NK-92 (cell line): ENCODE measurements around the gene TGFBRAP1.
"Not testable (repeated sequence)": the region's sequence is repeated elsewhere in the genome, so short reads cannot be mapped to it uniquely, and the experiment has no call there.

Experiments
- DNase-seq: peaks from one replicate; lab custom pipeline; 2025; ENCODE audit not compliant: unreplicated experiment; lab: John Stamatoyannopoulos, UW

TGFBRAP1 gene

DNA sequence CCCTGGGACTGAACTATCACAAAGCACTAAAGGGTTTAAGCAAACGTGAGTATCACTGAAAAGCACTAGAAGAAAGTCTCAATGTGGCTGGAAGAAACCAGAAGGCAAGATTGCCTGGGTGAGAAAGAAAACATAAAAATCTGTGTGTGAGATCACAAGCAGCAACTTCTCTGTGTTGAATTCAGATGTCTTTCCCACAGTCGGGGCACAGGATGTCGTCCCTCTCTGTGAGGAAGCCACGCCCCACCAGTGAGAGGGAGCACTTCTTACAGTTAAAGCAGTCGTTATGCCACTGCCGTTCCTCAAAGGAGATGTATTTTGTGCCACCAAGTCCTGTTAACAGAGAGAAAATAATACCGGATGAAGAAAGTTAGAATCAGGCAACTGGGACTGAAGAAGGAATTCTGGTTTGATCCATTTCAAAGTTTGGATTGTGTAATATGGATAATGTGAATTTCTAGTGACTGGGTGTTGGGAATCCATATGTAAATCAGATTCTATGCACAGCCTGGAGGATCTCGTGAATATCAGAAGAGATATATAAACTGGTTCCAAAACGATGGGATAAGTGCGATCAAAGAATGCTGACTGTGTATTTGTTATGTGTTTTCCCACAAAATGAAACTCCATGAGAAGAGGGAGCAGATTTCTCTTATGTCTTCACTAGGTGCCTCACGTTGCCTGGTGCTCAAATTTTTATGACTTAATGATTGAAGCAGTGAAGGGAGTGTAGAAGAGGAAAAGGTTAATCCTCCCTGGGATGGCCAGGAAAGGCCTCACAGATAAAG is 31.8 kb upstream of the TGFBRAP1 start:
- no peak for DNase-seq

DNA sequence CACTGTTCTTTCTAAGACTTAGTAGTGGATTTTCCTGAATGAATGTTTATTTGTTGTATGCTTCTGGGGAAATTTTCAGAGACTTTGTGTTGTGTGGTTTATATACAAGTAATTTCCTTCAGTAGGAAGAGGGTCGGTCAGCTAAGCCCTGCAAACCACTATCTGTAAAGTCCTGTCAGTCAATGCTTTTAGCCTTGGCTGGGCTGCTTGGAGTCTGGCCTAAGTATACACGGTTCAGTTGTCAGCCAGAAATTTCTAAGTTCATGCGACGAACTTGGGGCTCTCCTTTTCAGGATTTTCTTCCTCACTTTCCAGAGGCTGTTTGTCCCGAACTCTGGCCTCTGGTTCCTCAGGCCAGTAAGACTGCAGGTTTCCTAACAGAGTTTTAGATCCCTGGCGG is 29.1 kb upstream of the TGFBRAP1 start:
- DNase-seq: no peak

DNA sequence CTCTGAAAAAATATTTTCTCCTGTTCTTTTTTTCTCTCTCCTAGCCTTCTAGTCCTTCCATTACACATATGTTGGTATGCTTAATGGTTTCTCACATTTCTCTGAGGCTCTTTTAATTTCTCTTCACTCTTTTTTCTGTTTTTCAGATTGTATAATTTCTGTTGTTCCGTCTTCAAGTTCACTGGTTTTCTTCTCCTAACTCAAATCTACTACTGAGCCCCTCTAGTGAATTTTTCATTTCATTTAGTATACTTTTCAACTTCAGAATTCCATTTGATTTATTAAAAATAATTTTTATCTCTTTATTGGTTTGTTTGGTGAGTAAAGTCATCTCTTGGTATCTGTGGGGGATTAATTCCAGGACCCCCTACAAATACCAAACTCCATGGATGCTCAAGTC is 27.6 kb upstream of the TGFBRAP1 start:
- no peak for DNase-seq

- no peak for DNase-seq
Observed at GRCh38 chr2:105344704-105345345, 15.3 kb upstream of the TGFBRAP1 start.

- no peak for DNase-seq
Observed at GRCh38 chr2:105339414-105339813, 9.9 kb upstream of the TGFBRAP1 start.

DNA sequence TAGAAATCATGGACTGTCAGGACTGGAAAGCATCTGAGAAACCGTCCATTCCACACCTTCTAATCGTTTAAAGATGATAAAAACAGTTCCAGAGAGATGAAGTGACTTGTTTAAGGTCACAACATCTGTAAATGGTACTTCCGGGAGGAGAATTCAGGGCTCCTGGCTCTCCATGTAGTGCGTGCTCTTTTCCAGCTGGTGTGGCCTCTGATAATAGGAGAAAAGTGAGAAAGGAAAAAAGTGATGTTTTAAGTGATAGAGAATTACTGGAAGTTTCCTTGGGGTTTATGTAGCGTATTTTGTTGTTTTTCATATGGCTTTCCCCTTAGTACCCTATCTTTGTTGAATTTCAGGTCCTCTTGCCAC is 8.5 kb upstream of the TGFBRAP1 start:
- DNase-seq: no peak

DNA sequence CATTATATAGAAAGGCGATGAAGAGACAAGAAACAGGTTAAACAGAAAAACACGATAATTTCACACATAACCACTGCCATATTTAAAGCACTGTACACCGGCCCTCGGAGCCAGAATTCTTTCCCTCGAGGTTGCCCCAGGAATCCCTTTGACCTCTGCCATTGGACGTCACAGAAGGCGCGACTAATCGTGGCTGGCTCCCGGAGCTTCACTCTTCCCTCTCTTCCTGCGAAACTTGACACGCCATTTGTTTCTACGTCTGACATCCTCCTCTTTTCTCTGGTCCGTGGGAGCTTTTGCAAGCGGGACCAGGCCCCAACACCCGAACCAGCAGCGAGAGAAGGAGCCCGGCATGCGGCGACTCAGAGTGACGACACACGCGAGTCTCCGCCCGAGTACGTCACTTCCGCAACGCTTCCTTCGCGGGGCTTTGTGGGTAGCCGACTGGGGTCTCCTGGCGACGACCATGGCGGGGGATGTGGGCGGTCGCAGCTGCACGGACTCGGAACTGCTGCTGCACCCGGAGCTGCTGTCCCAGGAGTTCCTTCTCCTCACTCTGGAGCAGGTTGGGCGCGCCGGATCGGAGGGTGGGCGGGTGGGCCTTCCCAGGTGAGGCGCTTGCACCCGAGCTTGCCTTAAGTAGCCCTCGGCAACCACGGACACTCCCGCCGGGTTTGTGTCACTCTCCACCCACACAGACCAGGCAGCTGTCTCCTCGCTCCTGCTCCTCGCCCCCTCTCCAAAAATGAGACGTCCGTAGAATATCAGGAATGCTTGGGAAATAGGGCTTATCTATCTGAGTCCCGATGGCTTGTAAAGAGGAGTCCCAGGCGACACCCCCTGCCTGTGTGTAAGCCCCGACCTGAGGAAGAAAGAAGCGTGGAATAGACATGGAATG is 7.8 kb upstream of the TGFBRAP1 start, which contains the start of gene C2orf49:
Gene C2orf49, plus strand, starts transcription at position 419 of the 898 bp plus-strand sequence. Its CDS starts 48 bp downstream, at position 467.
- DNase-seq: peak; percentile 44

- no peak for DNase-seq
Observed at GRCh38 chr2:105336786-105337121, 7.2 kb upstream of the TGFBRAP1 start.

- no peak for DNase-seq
Observed at GRCh38 chr2:105335469-105335868, 5.9 kb upstream of the TGFBRAP1 start.

- DNase-seq: no peak
Observed at GRCh38 chr2:105334211-105334610, 4.7 kb upstream of the TGFBRAP1 start.

GRCh38 chr2:105330681-105331375 is 1.3 kb upstream of the TGFBRAP1 start:
- DNase-seq: no peak

GRCh38 chr2:105329197-105329554 is 359 bp downstream of the TGFBRAP1 start:
- DNase-seq: no peak

- no peak for DNase-seq
Observed at GRCh38 chr2:105328281-105329196, 996 bp downstream of the TGFBRAP1 start.

GRCh38 chr2:105327690-105328089 is 1.8 kb downstream of the TGFBRAP1 start:
- DNase-seq: no peak

DNA sequence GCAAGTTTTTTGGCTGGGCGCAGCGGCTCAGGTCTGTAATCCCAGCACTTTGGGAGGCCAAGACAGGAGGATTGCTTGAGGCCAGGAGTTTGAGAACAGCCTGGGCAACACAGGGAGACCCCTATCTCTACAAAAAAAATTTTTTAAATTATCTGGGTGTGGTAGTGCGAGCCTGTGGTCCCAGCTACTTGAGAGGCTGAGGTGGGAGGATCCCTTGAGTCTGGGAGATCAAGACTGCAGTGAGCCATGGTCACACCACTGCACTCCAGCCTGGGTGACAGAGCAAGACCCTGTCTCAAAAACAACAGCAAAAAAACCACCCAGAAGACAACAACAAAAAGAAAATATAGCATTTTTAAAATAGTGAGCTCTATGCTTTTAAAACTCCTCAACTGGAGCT is 2.3 kb downstream of the TGFBRAP1 start:
- DNase-seq: not testable (repeated sequence)

DNA sequence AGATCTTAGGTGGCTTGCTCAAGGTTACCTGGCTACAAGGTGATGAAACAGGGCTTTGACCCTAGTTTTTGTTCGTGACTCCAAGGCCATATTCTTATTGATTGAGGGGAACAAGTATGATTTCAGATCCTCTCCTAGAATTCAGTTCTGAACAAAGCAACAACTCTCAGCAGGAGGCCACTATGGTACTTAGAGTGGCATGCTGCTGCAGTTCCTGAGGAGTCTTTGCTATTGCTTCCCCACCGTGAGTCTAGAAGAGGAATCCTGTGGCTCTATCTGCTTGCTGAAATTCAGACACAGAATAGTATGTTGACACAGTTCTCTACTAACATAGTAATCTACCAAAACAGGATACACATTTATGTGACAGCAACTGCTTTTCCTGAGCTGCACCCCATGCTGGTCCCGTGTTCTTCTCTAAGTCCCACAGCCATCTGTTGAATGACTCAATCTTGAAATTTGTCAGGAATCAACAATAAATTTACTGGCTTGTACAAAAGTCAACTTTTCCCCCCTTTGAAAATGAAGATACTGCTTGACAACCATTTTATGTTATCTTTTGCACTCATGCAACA is 4.1 kb downstream of the TGFBRAP1 start:
- no peak for DNase-seq

DNA sequence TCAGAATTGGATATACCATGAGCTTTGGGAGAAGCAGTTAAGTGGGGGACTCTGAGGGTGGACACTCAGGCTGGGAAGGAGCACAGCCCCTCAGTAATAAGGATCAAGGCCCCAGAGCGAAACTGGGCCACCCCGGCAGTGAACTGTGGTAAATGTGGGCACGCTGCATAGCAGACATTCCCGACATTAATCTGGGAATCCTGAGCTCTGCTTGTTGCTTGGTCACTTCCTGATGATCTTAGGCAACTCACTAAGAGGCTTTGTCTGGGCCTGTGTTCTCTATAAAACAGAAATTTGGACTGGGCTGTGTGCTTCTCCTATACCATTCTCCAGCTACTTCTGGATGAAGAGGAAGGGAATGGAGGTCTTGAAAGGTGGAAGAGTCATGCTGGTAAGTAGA is 4.8 kb downstream of the TGFBRAP1 start:
- no peak for DNase-seq

GRCh38 chr2:105324101-105324500 is 5.4 kb downstream of the TGFBRAP1 start:
- no peak for DNase-seq

DNA sequence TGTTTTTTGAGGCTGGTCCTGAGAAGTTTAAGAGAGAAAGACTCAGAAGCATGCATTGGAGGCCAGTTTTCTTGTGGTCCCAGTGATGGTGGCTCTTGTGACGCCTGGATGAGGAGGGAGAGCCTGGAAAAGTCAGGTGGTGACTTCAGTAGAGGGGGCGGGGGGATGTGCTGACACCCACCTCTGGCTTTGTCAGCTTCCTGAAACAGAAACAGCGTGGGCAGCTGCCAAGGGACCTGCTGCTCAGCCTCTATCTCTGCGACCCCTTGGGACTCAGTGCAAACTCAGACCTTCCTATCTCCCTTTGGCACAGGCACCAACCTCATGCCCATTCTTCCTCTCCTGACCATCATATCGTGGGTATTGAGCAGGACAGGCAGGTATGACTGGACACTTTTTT is 6.4 kb downstream of the TGFBRAP1 start:
- DNase-seq: no peak
